Bronchial epithelial cell (primary cell): ENCODE results near the gene KIF3A. TPM values are rescaled to one million over a fixed set of nuclear protein-coding genes. Genes with fewer than 3 reads are reported as not detected.

Source experiments
- DNase-seq: peaks from one replicate; pipeline ENCODE4 v3.0.0-alpha.2; 2010; ENCODE audit warnings: low read depth
- FAIRE-seq: peaks from 2 replicates; lab custom pipeline; 2011; peaks lifted over from hg19 to GRCh38; lab: Jason Lieb, UNC
- H3K27me3 ChIP-seq: 2 replicates; pipeline ENCODE4 v1.5.1; 2011; ENCODE audit warnings: low read length; ENCODE audit not compliant: control insufficient read depth, insufficient read depth
- H3K36me3 ChIP-seq: 2 replicates; pipeline ENCODE4 v1.5.1; 2011; ENCODE audit warnings: low read length; ENCODE audit not compliant: control insufficient read depth, insufficient read depth
- H3K4me3 ChIP-seq: 2 replicates; pipeline ENCODE4 v1.5.1; 2011; ENCODE audit warnings: mild to moderate bottlenecking, low read depth, low read length, control low read depth
- CTCF ChIP-seq: IDR thresholded peaks from 2 replicates; pipeline ENCODE4 v1.5.1; 2011; ENCODE audit warnings: mild to moderate bottlenecking, moderate library complexity, low read length, control low read depth, inconsistent platforms; ENCODE audit not compliant: insufficient read depth, severe bottlenecking
- total RNA-seq: library from RNA; depleted of rRNA; stranded (reverse); fragments of >200 nt; gene quantifications from 2 replicates; pipeline ENCODE4 v1.2.1, GENCODE V29; 2014

KIF3A gene
- total RNA-seq, 1 donor from 2014 or later = 6.8 TPM

GRCh38 chr5:132756542-132756941 is 19.2 kb upstream of the KIF3A start:
- FAIRE-seq (no peak), DNase-seq (no peak)
- TF ChIP-seq CTCF = no peak
- peaks cover 19% of the 10 kb centered on the region for H3K36me3 ChIP-seq
- no peak overlapping the region for H3K4me3 ChIP-seq
- H3K27me3 ChIP-seq = no peaks in the 10 kb centered on the region

- no peaks in the 10 kb centered on the region for H3K27me3 ChIP-seq
- TF ChIP-seq CTCF = no peak
- no peak overlapping the region for H3K4me3 ChIP-seq
- FAIRE-seq = no peak
- H3K36me3 ChIP-seq = peaks cover 11% of the 10 kb centered on the region
- peak; percentile 18 for DNase-seq
Observed at GRCh38 chr5:132754947-132755346, 17.6 kb upstream of the KIF3A start.

GRCh38 chr5:132754111-132754510 is 16.8 kb upstream of the KIF3A start:
- no peak for TF ChIP-seq CTCF
- Histone ChIP-seq H3K36me3 (peaks cover 9% of the 10 kb centered on the region), H3K4me3 (no peak overlapping the region), H3K27me3 (no peaks in the 10 kb centered on the region)
- no peak for DNase-seq
- FAIRE-seq = no peak

GRCh38 chr5:132753135-132753987 is 16.0 kb upstream of the KIF3A start:
- FAIRE-seq = no peak
- Histone ChIP-seq H3K4me3 (no peak overlapping the region), H3K36me3 (peaks cover 5% of the 10 kb centered on the region), H3K27me3 (no peaks in the 10 kb centered on the region)
- no peak for DNase-seq
- TF ChIP-seq CTCF = no peak

GRCh38 chr5:132752581-132753125 is 15.3 kb upstream of the KIF3A start:
- no peak for TF ChIP-seq CTCF
- FAIRE-seq (no peak), DNase-seq (no peak)
- H3K27me3 ChIP-seq = no peaks in the 10 kb centered on the region
- peaks cover 4% of the 10 kb centered on the region for H3K36me3 ChIP-seq
- no peak overlapping the region for H3K4me3 ChIP-seq
